ENCODE data around the gene ATXN7L1. TPM values are rescaled to one million over a fixed set of nuclear protein-coding genes. Genes with fewer than 3 reads are reported as not detected.

Gene ATXN7L1
- total and polyA plus RNA-seq, 2 of the 8 experiments (the other 6 are each of a cell fraction or from before 2014, with no cell fraction given) = 14.3 to 34.0 TPM

- peak in 1 of 2 experiments; percentile 80 for DNase-seq (ENCODE audit: low read depth in 1 of 2, low spot score in 2 of 2)
- WGBS, 2 experiments (ENCODE audit: extremely low coverage in 1 of 2, insufficient coverage in 1 of 2, insufficient read length in 1 of 2, insufficient replicate concordance in 2 of 2, low coverage in 1 of 2, low lambda C conversion rate in 2 of 2, missing lambda C conversion rate in 1 of 2) = 57% methylated on average over 6 of the region's 6 CpGs; no CpG with 5 or more reads in 1 of the 2 experiments
- Histone ChIP-seq H3K23ac (ENCODE audit: insufficient read length) (no peak overlapping the region), H3K14ac (ENCODE audit: insufficient read length) (no peak overlapping the region), H2BK12ac (ENCODE audit: low read depth, low read length) (peak overlapping the region; percentile 99), H4K20me1 (replicated peaks in 1 of 2; ENCODE audit: control insufficient read depth in 1 of 2, insufficient read depth in 2 of 2, low read length in 2 of 2) (peaks cover 8 to 26% of the 10 kb centered on the region in 2 experiments), H3K4ac (replicated peaks; ENCODE audit: insufficient read length, low read depth, low read length) (no peak overlapping the region), H3K9me3 (ENCODE audit: insufficient read depth in 2 of 2, low read depth in 1 of 2, low read length in 1 of 2) (no peaks in the 10 kb centered on the region), H3K36me3 (ENCODE audit: control insufficient read depth in 2 of 4, insufficient read depth in 4 of 4, low read length in 3 of 4) (no peaks in the 10 kb centered on the region; a peak in 1 of 8 replicates), H4K5ac (ENCODE audit: insufficient read length, low read depth, low read length) (no peak overlapping the region), H2BK120ac (replicated peaks; ENCODE audit: low read depth, low read length) (no peak overlapping the region), H3K27me3 (replicated peaks in 1 of 4; ENCODE audit: control insufficient read depth in 3 of 4, extremely low read depth in 1 of 4, insufficient read depth in 3 of 4, low read length in 3 of 4) (no peaks in the 10 kb centered on the region), H4K91ac (replicated peaks; ENCODE audit: insufficient read length, low read length) (peak overlapping the region; percentile 70), H3K79me2 (ENCODE audit: control insufficient read depth in 1 of 2, insufficient read depth in 2 of 2, low read length in 2 of 2) (peaks cover 0 to 34% of the 10 kb centered on the region in 2 experiments; a peak in 3 of 4 replicates), H2BK20ac (ENCODE audit: low read length) (no peak overlapping the region), H3K27ac (ENCODE audit: low read depth, low read length) (no peak overlapping the region), H3K18ac (ENCODE audit: extremely low read depth, low read length) (peak overlapping the region; percentile 52; the same call in 1 of the 2 replicates), H2BK5ac (ENCODE audit: low read depth, low read length) (peak overlapping the region; percentile 93; the same call in 1 of the 2 replicates), H3K56ac (replicated peaks; ENCODE audit: insufficient read length, low read depth, low read length) (no peak overlapping the region), H4K8ac (ENCODE audit: extremely low read depth, insufficient read depth, low read length) (no peak overlapping the region), H3K23me2 (ENCODE audit: low read depth, low read length) (no peaks in the 10 kb centered on the region), H3K9ac (replicated peaks in 1 of 4; ENCODE audit: extremely low read depth in 1 of 4, low read depth in 3 of 4, low read length in 3 of 4) (0 out of 7 replicates have a peak overlapping the region, but pooled peaks of 1 of the 4 experiments have one; percentile 42), H2BK15ac (ENCODE audit: low read length) (0 out of 2 replicates have a peak overlapping the region, but pooled peaks have one; percentile 62), H3K4me3 (ENCODE audit: extremely low read depth in 1 of 4, insufficient read depth in 2 of 4, low read depth in 3 of 4, low read length in 4 of 4) (0 out of 8 replicates have a peak overlapping the region, but pooled peaks of 1 of the 4 experiments have one; percentile 12), H3K4me2 (ENCODE audit: insufficient read depth in 1 of 2, low read depth in 2 of 2, low read length in 2 of 2) (peak overlapping the region; percentile 51 to 65), H2AFZ (ENCODE audit: low read length) (no peak overlapping the region), H3K4me1 (replicated peaks in 1 of 4; ENCODE audit: control insufficient read depth in 3 of 4, insufficient read depth in 4 of 4, low read length in 3 of 4) (peaks cover 15 to 28% (median 19%) of the 10 kb centered on the region in 4 experiments), H2AK5ac (ENCODE audit: low read depth, low read length) (peak overlapping the region; percentile 99), H3K79me1 (ENCODE audit: low read depth, low read length) (peaks cover 5% of the 10 kb centered on the region; the same call in 1 of the 2 replicates)
- CTCF ChIA-PET (ENCODE audit: partially characterized antibody) = interaction anchor here (0.9 to 4.9 kb wide), 8 partner anchors 11 to 89 kb away, joined by 4 to 26 read pairs (median 6); partner anchors contain the start of gene ATXN7L1
- peak; percentile 63 for FAIRE-seq
- POLR2A ChIA-PET (ENCODE audit: partially characterized antibody) = interaction anchor here (0.9 to 2.6 kb wide), 4 partner anchors 9 to 51 kb away, joined by 3 to 8 read pairs (median 5); no protein-coding TSS in a partner anchor
- TF ChIP-seq YY1 (IDR thresholded peaks at IDR 0.05; ENCODE audit: low read depth, low read length) (peak; percentile 51; the same call in 1 of the 2 replicates), RAD21 (IDR thresholded peaks at IDR 0.05 in 1 of 2, conservative IDR thresholded peaks at IDR 0.05 in 1 of 2; ENCODE audit: low read depth in 2 of 2, low read length in 2 of 2) (peak; percentile 3 to 8; a peak in 2 of 4 replicates), ATF3 (IDR thresholded peaks at IDR 0.05; ENCODE audit: insufficient read depth, low read depth, low read length) (no peak), SP1 (IDR thresholded peaks at IDR 0.05; ENCODE audit: low read depth, low read length) (peak; percentile 67; the same call in 1 of the 2 replicates), CTBP2 (IDR thresholded peaks at IDR 0.05; ENCODE audit: borderline replicate concordance, insufficient read depth, insufficient read length, low read length) (peak; percentile 47), NANOG (IDR thresholded peaks at IDR 0.05; ENCODE audit: insufficient read depth, low read depth, low read length, poor library complexity, severe bottlenecking) (peak; percentile 72), ATF2 (IDR thresholded peaks at IDR 0.05; ENCODE audit: low read length) (0 out of 2 replicates have a peak, but pooled peaks have one; percentile 60)
Measured at GRCh38 chr7:105849122-105849855, 27.1 kb downstream of the ATXN7L1 start.

All from H1 (cell line).